Ishikawa (cell line): ENCODE data around the gene NSUN6.

Experiments
- CEBPB ChIP-seq: IDR thresholded peaks from 2 replicates; pipeline ENCODE4 v1.6.1; 2012
- EP300 ChIP-seq: IDR thresholded peaks from 2 replicates; pipeline ENCODE4 v1.6.1; 2012; ENCODE audit warnings: borderline replicate concordance
- MAX ChIP-seq: IDR thresholded peaks from 2 replicates; pipeline ENCODE4 v1.6.1; 2012
- TAF1 ChIP-seq: IDR thresholded peaks from 2 replicates; pipeline ENCODE4 v1.6.1; 2012; ENCODE audit warnings: low read depth, mild to moderate bottlenecking
- USF1 ChIP-seq: IDR thresholded peaks from 2 replicates; pipeline ENCODE4 v1.6.1; 2012
- YY1 ChIP-seq: IDR thresholded peaks from 2 replicates; pipeline ENCODE4 v1.6.1; 2012; ENCODE audit warnings: low read depth

DNA sequence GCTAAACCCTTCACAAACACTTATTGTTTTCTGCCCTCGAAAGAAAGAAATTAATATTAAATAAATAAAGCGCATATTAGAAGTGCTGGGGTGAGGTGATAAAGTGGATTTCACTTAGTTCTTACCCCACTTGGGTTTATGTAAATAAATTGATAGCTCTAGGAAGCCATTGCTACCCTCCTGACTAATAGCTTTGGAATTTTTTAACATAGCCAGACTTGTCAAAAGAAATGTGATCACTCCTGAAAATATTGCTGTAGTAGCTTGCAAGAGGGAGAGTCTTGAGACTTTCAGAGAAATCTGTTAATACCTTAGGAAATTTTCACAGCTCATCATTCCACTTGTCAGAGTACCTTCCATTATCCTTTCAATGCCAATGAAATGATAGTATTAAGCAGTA, 15.4 kb upstream of the NSUN6 start:
- no peak for TF ChIP-seq TAF1
- TF ChIP-seq YY1, result no peak
- no peak for TF ChIP-seq CEBPB
- no peak for TF ChIP-seq EP300
- no peak for TF ChIP-seq USF1
- no peak for TF ChIP-seq MAX
